ENCODE data around the gene ZNF132. TPM values are rescaled to one million over a fixed set of nuclear protein-coding genes. Genes with fewer than 3 reads are reported as not detected.
"Not testable (repeated sequence)": the region's sequence is repeated elsewhere in the genome, so short reads cannot be mapped to it uniquely, and the experiment has no call there.

Gene ZNF132
- total RNA-seq, 1 experiment from 2014 or later: 2.6 TPM

DNA sequence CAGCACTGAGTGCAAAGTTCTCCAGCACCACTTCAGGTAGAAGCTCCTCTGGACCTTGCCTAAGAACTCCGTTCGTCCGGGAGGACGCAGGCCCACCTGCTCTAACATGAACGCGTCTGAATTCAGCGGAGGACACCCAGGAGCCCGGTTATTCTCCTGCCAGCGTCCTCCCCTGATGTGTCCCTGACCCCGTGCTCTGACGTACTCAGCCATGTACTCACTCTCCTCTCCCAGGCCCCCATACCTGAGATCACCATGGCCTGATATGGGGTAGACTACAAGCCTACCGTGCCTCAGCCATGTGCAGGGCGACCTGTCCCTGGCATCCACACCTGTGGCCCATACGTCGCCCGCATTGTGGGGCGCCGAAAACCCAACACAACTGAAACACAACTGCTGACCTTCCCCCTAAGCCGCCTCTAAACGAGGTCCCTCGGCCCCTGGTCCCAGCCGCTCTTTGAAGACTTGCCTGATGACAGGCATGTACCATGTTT is 32.2 kb downstream of the ZNF132 start (continued):
- TF ChIP-seq, protein P1, sequence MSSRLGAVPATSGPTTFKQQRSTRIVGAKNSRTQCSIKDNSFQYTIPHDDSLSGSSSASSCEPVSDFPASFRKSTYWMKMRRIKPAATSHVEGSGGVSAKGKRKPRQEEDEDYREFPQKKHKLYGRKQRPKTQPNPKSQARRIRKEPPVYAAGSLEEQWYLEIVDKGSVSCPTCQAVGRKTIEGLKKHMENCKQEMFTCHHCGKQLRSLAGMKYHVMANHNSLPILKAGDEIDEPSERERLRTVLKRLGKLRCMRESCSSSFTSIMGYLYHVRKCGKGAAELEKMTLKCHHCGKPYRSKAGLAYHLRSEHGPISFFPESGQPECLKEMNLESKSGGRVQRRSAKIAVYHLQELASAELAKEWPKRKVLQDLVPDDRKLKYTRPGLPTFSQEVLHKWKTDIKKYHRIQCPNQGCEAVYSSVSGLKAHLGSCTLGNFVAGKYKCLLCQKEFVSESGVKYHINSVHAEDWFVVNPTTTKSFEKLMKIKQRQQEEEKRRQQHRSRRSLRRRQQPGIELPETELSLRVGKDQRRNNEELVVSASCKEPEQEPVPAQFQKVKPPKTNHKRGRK (CRISPR knock-in tag; IDR thresholded peaks at IDR 0.05; ENCODE audit: borderline replicate concordance): no peak
- TF ChIP-seq, protein P2, sequence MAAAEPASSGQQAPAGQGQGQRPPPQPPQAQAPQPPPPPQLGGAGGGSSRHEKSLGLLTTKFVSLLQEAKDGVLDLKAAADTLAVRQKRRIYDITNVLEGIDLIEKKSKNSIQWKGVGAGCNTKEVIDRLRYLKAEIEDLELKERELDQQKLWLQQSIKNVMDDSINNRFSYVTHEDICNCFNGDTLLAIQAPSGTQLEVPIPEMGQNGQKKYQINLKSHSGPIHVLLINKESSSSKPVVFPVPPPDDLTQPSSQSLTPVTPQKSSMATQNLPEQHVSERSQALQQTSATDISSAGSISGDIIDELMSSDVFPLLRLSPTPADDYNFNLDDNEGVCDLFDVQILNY (CRISPR knock-in tag; IDR thresholded peaks at IDR 0.05): no peak
- TF ChIP-seq ATF1 (CRISPR knock-in tag; IDR thresholded peaks at IDR 0.05) (no peak), OVOL2 (CRISPR knock-in tag; IDR thresholded peaks at IDR 0.05; ENCODE audit: borderline replicate concordance) (no peak), RELA (CRISPR knock-in tag; IDR thresholded peaks at IDR 0.05; ENCODE audit: borderline replicate concordance) (no peak)

DNA sequence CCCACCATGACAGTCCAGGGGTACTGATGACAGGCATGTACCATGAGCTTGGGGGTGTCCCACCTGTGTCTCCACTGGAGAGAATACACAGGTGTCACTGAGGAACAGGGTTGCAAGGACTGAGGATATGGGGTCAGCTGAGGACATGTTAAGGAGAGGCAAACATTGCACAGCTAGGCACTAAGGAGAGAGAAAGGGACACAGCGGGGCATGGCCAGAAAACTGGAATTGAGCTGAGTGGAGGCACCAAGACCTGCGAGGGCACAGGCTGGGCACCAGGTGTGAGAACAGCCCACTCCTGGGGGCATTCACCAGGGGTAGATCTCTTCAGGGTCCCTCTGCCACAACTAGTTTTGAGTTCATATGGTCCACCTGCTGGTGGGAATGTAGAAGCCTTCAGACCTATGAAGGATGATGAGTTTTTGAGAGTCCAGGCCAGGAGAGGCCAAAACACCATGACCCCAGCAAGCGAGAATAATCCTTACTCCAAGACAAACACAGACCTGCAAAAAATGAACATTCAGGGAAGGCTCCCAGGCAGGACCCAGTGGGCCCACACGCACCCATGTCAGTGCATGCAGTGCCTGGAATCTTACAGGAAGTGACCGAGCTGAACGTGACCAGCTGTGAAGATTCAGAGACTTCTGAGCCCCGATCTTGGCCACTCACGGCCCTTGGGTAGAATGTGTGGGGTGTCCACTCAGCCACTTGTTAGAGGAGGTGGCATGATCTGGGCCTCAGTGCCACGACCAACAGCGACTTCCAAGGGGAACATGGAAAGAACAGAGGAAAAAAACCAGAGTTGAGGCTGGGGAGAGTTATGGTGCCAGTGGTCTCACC is 32.9 kb downstream of the ZNF132 start:
- ChIA-PET CTCF (interaction anchor here (0.7 to 0.9 kb wide), 2 partner anchors 13 to 68 kb away, joined by 3 to 5 read pairs; no protein-coding TSS in a partner anchor), POLR2A (interaction anchor here (1.4 kb wide), 1 partner anchor 11 kb away, joined by 6 read pairs; the partner anchor contains the start of gene RNF225)
- TF ChIP-seq, protein P3, sequence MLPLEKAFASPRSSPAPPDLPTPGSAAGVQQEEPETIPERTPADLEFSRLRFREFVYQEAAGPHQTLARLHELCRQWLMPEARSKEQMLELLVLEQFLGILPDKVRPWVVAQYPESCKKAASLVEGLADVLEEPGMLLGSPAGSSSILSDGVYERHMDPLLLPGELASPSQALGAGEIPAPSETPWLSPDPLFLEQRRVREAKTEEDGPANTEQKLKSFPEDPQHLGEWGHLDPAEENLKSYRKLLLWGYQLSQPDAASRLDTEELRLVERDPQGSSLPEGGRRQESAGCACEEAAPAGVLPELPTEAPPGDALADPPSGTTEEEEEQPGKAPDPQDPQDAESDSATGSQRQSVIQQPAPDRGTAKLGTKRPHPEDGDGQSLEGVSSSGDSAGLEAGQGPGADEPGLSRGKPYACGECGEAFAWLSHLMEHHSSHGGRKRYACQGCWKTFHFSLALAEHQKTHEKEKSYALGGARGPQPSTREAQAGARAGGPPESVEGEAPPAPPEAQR (CRISPR knock-in tag; IDR thresholded peaks at IDR 0.05): no peak
- TF ChIP-seq ZNF317 (CRISPR knock-in tag; IDR thresholded peaks at IDR 0.05; ENCODE audit: borderline replicate concordance, low read depth): no peak
- TF ChIP-seq TCF7 (CRISPR knock-in tag; IDR thresholded peaks at IDR 0.05; ENCODE audit: low read depth): no peak
- Mint-ChIP-seq H3K36me3 (peaks cover 4% of the 10 kb centered on the region), H3K27me3 (ENCODE audit: low read depth) (peaks cover 14% of the 10 kb centered on the region), H3K4me1 (peaks cover 18% of the 10 kb centered on the region), H3K27ac (peak overlapping the region; percentile 85; the same call in 1 of the 2 replicates), H3K9me3 (no peaks in the 10 kb centered on the region), H3K4me3 (peak overlapping the region; percentile 91)
- ATAC-seq (peak; percentile 12), DNase-seq (ENCODE audit: low spot score) (no peak)

DNA sequence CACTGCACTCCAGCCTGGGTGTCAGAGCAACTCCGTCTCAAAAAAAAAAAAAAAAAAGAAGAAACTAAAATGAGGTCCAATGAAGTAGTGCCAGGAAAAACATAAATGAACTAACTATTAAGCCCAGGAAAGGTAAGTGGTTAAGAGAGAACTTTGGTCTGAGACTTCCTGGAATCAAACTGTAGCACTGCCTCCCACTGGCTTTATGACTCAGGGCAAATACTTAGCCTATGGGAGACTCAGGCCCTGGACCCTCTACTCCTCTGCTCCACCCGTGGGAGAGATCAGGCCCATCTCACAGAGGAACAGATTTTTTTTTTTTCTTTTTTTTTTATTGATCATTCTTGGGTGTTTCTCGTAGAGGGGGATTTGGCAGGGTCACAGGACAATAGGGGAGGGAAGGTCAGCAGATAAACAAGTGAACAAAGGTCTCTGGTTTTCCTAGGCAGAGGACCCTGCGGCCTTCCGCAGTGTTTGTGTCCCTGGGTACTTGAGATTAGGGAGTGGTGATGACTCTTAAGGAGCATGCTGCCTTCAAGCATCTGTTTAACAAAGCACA is 36.0 kb downstream of the ZNF132 start:
- not testable (repeated sequence) for DNase-seq (ENCODE audit: low spot score); H3K36me3 Mint-ChIP-seq; H3K9me3 Mint-ChIP-seq; H3K27ac Mint-ChIP-seq; ATAC-seq; H3K4me3 Mint-ChIP-seq
- H3K27me3 Mint-ChIP-seq (ENCODE audit: low read depth): peaks cover 22% of the 10 kb centered on the region
- peaks cover 22% of the 10 kb centered on the region for H3K4me1 Mint-ChIP-seq
- ChIA-PET CTCF (interaction anchor here (1.1 kb wide), 1 partner anchor 42 kb away, joined by 3 read pairs; the partner anchor contains the start of gene ZNF497), POLR2A (interaction anchor here (0.6 kb wide), 1 partner anchor 61 kb away, joined by 3 read pairs; no protein-coding TSS in a partner anchor)

DNA sequence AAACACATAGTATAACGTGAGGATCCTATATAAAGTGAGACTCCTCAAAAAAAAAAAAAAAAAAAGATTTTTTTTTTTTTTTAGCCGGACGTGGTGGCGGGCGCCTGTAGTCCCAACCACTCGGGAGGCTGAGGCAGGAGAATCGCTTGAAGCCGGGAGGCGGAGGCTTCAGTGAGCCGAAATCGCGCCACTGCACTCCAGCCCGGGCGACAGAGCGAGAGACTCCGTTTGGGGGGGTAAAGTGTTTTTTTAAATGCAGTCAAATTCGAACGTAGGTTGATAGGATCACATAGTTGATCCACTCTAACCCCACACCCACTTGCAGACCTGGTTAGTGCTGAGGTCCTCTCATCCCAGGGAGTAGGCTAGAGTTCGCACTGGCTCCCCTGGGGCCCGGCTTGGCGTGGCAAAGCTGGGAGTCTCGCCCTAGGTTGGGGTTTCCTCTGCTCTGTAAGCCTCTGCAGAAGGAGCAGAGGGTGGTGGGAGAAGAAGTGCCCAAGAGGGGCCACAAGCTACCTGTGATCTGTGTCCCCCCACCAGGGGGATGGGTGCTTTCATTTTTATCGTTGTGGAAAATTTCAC is 38.0 kb downstream of the ZNF132 start:
- H3K4me3 Mint-ChIP-seq: peak overlapping the region; percentile 83
- H3K4me1 Mint-ChIP-seq: peaks cover 12% of the 10 kb centered on the region
- no peak for ATAC-seq
- H3K9me3 Mint-ChIP-seq: no peaks in the 10 kb centered on the region
- peaks cover 35% of the 10 kb centered on the region for H3K27me3 Mint-ChIP-seq (ENCODE audit: low read depth)
- no peak for DNase-seq (ENCODE audit: low spot score)
- ChIA-PET CTCF (interaction anchor here (0.6 kb wide), 1 partner anchor 350 kb away, joined by 4 read pairs; no protein-coding TSS in a partner anchor), POLR2A (interaction anchor here (0.6 kb wide), 1 partner anchor 215 kb away, joined by 4 read pairs; no protein-coding TSS in a partner anchor)
- H3K27ac Mint-ChIP-seq: no peak overlapping the region
- H3K36me3 Mint-ChIP-seq: peaks cover 4% of the 10 kb centered on the region
- TF ChIP-seq, protein P4, sequence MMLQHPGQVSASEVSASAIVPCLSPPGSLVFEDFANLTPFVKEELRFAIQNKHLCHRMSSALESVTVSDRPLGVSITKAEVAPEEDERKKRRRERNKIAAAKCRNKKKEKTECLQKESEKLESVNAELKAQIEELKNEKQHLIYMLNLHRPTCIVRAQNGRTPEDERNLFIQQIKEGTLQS (CRISPR knock-in tag; conservative IDR thresholded peaks at IDR 0.05): no peak
- TF ChIP-seq, protein P5, sequence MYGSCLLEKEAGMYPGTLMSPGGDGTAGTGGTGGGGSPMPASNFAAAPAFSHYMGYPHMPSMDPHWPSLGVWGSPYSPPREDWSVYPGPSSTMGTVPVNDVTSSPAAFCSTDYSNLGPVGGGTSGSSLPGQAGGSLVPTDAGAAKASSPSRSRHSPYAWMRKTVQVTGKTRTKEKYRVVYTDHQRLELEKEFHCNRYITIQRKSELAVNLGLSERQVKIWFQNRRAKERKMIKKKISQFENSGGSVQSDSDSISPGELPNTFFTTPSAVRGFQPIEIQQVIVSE (CRISPR knock-in tag; IDR thresholded peaks at IDR 0.05; ENCODE audit: borderline replicate concordance): no peak
- TF ChIP-seq, protein P6, sequence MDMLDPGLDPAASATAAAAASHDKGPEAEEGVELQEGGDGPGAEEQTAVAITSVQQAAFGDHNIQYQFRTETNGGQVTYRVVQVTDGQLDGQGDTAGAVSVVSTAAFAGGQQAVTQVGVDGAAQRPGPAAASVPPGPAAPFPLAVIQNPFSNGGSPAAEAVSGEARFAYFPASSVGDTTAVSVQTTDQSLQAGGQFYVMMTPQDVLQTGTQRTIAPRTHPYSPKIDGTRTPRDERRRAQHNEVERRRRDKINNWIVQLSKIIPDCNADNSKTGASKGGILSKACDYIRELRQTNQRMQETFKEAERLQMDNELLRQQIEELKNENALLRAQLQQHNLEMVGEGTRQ (CRISPR knock-in tag; IDR thresholded peaks at IDR 0.05): no peak
- TF ChIP-seq NFE2L1 (CRISPR knock-in tag; IDR thresholded peaks at IDR 0.05): no peak
- TF ChIP-seq TEAD4 (CRISPR knock-in tag; IDR thresholded peaks at IDR 0.05): no peak
- TF ChIP-seq RELA (CRISPR knock-in tag; IDR thresholded peaks at IDR 0.05; ENCODE audit: borderline replicate concordance): no peak
